NCI-H2107 treated with DMSO at 0.1 percent for 48 hours (cell line): ENCODE data around the gene NTPCR.
"Not testable (repeated sequence)": the region's sequence is repeated elsewhere in the genome, so short reads cannot be mapped to it uniquely, and the experiment has no call there.

Experiments
- DNase-seq: peaks from one replicate; lab custom pipeline; 2025; ENCODE audit not compliant: unreplicated experiment; lab: John Stamatoyannopoulos, UW

NTPCR gene

DNA sequence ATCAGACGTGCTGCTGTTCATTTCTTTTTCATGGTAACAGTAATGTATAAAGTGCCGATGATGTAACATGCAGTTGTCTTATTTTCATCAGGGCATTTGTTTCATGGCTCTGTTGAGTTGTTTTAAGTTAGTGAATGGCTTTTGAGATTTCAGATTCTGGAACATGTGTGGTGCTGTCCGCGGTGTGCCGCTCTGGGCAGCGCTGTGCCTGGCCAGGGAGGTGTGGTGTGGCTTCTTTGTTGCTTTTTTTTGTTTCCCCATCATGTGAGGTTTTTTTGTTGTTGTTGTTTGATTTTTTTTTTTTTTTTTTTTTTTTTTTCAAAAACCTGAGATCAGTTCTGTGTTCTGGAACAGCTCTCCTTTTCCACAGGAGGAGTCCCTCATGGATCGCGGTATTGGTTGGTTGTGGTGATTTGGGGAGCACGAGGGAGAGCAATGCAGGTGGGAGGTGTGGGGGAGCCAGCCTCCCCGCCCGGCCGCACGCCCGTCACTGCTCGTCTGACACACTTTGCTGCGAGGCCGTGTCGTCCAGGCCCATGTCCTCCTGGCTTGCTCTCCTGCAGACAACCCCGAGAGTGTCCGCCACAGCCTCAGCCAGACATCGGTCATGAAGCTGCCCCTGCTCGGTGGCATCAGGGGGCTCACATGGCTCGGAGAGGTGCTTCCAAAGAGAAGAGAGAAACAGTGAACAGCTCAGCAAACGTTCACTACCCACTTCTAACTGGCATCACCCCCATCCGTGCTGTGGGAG is 33.6 kb downstream of the NTPCR start:
- no peak for DNase-seq

DNA sequence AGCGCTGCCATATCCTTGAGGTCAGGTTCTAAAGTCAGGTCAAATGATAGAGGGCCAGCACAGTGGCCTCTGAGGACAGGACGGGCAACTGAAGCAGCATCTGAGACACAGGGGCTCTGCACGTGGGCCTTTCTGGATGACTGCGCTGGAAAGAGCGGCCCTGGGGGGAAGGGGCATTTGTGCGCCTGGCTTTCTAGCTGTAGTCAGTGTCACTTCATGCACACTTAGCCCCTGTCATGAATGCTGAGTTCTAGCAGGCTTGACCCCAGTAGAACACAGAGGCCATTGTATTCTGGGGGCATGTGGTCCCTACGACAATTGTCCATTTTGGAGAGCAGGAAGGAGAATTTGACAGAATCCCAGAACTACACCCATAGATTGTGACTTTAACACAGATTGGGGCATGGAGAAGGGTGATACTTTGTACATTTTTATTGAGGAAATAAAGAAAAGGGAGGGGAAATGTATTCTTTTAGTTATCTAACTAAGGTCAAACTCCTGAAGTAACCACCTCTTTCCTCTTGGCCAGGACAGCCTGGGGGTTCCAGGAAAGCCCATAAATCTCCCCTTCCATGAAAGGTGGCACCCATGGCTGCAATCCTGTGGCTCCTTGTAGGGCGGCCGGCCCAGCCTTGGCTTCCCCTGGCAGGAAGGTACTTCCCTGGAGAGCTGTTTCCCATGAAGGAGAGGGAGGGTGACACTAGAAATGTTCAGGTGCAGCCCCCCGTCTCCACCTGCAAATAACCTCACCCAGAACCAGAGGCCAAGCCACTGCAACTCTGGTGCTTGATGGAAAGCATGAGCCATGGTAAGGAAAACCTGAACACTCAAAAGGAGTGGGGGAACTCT is 34.4 kb downstream of the NTPCR start:
- no peak for DNase-seq

DNA sequence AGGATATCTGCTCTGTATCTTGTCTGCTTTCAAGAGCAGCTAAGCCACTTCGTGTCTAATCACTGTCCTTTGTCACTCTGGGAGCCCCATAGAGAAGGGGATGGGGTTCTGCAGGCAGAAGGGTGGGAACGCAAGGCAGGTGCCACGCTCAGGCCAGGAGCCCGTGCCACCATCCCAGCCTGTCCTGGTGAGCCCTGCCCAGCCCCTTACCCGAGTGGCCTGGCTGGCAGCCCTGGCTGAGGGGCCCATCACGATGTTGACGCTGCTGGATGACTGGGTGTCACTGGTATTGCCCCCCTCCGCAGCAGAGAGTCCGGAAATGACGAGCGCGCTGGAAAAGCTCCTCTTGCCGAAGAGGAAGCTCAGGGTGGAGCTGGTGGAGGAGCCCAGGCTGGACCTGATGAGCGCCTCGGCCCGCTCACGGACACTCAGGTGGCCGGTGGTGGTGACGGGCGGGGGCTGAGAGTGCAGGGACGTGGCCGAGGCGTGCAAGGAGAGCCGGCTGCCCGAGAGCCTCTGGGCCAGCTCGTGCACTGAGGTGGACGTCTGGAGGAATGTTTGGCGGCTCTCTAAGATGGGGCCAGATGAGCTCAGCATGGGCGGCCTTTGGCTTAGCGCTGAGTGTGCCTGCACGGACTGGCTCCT is 35.6 kb downstream of the NTPCR start:
- DNase-seq: no peak

DNA sequence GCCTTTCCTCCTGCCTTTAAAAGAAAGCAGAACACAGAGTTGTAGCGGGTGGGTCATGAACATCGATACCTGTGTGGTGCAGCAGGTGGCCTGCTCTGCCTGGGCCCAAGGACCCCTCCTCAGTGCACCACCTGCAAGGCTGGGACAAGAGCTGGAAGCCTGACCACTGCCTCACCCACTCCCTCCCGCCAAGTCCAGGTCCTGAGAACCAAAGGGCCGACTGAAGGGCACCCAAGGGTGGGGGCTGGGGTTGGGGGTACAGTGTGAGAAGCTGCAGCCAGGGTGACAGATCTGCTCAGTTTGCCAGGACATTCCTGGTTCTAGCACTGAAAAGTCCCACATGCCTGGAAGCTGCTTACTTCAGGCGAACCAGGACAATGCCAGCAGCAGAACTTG is 36.1 kb downstream of the NTPCR start:
- DNase-seq: no peak

DNA sequence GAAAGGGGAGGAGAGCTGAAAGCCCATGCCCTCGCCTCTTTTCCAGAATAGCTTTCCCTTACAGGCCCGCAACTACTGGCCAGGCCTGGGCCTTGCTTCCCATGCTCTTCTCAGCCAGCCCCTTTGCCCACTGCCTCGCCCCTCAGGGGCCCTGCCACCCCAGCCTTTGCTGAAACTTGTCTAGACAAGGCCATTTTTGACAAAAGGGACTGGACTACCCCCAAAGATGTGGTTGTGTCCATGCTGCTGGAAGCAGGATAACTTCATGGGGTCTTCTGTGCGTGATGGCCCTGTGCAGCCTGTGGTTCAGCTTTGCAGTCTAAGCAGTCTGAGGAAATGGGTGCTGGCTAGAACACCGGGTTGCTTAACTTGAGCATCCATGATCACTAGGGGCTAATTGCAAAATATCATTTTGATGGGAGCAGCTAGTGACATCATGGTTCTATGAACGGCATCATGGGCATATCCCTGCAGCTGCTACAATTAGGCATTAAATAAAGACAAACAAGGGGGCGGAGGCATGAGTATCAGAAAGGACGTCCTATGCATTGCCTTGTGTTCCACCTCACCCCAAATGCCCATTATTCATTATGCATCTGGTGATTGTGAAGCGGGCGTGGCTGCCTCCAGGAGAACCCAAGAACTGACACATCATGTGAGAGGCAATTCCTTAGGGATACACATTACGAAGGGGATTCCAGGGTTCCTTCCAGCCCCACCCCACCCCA is 36.8 kb downstream of the NTPCR start:
- no peak for DNase-seq

DNA sequence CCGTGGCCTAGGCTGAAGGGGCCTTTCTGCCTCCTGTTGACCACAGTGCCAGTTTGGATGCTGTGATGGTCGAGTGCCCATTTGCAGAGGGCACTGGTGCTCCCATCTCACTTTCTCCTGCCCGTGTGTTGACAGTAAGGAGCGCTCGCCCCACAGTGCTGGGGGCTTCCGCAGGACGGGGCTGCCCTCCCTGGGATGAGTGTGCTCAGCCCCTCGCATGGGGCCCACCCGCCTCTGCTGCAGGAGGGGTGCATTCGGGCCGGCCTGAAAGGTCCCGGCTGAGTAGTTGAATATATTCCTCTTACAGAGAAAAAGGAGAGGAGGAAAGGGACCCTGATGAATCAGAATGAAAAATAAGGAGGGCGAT is 37.3 kb downstream of the NTPCR start:
- no peak for DNase-seq

DNA sequence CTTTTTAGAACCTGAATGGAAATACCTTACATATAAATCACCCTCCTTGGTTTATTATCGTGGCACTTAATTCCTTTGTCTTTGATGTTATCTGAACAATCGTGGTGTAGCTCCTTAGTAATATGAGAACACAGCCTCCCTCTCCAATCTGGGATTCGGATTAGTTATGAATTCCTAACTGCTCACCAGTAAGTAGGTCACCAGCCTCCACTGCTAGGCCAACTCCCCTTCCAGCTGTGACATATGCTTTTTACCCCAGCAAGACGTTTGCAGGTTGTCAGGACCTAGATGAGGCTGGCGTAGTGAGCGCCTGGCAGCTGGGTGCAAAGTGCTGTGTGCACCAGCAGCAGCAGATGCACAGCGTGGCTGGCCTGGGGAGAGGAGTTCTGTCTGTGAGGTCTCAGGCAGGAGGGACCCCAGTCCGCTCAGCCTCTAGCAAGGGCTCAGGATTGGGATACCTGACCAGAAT is 38.2 kb downstream of the NTPCR start:
- no peak for DNase-seq

DNA sequence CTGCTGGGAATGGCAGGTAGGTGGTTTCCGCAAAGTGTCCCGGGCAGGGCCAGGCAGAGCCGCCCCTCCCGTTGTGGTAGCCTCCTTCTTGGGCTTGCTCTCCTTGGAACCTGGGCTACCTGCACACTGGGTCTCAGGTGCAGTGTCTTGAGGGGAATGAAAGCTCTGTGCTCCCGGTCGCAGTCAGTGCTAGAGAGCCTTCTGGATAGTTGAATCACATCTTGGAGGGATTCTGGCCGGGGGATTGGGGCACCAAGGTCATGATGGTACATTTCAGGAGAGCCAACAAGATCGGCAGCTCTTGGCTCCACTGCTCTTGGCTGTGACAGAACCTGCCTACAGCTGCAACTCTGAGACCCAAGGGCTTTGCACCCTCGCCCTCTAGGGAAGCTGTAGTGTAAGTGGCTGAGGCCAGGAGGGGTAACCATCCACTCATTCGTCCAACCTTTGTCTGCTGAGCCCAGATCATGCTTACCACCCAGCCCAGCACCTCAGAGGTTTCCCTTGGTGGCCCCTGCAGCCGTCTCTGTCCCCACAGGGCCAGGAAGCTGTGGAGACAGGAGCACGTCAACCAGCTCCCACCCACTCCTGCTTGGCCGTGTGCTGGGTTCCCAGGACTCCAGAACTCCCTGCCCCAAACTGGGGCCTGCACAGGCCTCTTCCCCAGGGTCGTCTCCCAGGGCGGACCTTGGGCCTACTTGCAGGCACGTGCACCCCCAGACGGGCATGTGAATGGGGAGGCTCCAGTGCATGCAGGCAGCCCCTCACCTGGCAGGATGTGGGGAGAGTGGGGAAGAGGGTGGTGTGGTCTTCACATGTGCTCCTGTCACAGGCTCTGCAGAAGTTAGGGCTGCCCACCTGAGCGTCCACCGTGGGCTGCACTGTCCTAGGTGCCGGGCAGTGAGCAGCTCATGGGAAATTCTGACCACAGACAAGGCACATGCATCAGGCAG is 40.0 kb downstream of the NTPCR start:
- DNase-seq: no peak

DNA sequence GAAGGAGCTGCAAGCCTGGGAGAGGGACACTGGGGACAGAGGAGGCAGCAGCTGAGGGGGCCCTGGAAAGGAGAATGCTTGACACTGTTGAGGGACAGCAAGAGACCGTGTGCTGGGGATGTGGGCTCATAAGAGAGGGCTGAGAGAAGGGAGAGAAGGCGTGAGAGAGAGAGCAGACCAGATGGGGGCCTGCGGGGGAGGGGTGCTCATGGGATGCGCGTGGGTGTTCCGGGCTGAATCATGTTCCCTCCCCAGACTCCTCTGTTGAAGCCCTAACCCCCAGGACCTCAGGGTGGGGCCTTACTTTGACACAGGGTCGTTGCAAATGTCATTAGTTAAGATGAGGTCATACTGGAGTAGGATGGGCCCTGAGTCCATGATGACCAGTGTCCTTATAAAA is 40.8 kb downstream of the NTPCR start:
- DNase-seq: no peak

DNA sequence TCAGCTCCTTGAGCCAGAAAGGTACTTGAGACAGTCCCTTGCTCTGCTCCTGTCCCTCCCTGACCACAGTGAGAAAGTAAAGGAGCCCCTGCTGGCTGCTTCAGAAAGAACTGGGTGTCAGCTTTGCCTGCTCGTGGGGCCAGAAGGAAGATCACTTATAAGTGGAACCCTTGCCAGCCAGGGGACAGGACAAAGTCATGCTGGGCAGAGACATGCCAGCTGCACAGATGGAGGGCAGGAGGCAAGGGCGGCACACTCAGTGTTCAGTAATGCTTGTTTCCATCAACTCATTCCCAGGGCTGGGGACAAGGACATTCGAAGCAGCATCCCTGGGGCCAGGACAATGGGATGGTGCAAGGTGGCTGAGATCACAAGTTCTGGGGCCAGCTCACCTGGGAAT is 41.8 kb downstream of the NTPCR start:
- DNase-seq: no peak

DNA sequence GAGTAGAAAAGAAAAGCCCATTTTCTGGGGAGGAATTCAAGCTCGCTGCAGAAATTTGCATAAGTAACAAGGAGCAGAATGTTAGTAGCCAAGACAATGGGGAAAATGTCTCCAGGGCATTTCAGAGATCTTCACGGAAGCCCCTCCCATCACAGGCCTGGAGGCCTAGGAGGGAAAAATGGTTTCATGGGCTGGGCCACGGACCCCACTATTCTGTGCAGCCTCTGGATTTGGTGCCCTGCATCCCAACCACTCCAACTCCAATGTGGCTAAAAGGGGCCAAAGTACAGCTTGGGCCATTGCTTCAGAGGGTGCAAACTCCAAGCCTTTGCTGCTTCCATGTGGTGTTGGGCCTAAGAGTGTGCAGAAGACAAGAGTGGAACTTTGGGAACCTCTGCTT is 43.1 kb downstream of the NTPCR start:
- DNase-seq: no peak

DNA sequence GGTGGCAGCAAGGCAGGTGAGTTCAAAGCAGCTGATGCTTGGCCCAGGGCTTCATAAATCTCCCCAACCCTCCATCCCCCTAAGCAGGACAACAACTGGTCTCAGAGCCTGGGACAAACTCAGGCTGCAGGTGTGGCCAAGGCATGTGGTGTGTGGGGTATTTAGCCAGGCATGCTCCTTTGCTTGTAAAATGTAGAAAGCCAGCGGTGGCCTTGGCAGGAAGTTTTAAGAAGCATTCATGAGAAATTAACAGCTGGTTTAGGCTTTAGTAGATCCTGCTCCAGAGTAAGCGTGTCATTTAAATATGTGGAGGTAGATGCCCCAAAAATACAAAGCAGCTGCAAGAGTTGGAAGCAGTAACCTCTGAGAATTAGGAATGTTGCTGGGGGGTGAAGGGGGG is 44.8 kb downstream of the NTPCR start:
- DNase-seq: no peak

DNA sequence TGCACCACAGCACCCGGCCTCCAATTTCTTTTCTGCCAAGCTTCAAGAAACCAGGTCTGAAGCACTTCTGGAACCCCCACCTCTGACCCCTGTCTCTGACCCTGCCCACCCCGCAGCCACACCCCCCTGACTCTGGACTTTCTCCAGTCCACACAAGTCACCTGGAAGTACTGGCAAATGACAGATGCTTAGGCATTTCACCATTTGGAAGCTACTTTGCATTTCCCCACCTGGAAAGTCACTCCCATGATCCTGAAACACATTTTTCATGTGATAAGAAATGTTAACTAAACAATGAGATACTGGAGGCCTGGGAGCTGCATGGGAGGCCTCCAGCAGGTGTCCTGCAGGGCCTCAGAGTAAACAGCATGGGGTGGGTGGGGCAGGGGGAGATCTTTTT is 45.7 kb downstream of the NTPCR start:
- no peak for DNase-seq

DNA sequence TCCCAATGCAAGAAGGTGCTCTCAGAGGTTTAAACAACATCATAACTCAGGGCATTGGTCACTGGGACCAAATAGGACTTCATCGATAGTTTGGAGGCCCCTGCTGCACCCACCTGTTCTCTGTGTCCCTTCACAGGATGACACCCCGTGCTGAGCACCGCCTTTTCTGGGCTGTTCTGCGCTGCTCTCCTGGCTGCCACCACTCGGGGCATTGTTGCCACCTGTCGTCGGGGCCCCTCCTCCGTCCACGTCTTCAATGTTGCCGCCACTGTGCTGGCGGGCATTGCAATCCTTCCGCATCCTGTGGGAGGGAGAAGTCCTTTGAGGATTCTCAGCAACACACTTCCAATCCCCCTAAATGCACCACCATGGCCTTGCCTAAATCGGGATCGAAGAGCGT is 47.7 kb downstream of the NTPCR start:
- DNase-seq: no peak

DNA sequence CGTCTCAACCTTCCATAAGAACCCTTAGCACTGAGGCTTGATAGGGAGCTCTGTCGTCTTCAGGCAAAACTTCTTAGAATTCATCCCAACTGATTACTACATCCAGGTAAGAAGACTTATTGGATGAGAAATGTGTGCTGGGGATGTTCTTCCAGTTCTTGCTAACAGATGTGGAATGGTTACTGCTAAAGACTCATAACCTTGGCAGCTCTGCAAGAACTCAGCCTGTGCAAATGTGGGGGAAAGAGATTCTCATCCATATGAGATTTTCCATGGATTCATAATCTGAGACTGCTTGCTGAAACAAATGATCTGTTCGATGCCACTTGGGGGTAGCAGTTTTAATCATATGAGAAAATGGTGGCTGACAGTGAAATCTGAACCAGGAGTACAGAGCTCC is 48.2 kb downstream of the NTPCR start:
- no peak for DNase-seq

DNA sequence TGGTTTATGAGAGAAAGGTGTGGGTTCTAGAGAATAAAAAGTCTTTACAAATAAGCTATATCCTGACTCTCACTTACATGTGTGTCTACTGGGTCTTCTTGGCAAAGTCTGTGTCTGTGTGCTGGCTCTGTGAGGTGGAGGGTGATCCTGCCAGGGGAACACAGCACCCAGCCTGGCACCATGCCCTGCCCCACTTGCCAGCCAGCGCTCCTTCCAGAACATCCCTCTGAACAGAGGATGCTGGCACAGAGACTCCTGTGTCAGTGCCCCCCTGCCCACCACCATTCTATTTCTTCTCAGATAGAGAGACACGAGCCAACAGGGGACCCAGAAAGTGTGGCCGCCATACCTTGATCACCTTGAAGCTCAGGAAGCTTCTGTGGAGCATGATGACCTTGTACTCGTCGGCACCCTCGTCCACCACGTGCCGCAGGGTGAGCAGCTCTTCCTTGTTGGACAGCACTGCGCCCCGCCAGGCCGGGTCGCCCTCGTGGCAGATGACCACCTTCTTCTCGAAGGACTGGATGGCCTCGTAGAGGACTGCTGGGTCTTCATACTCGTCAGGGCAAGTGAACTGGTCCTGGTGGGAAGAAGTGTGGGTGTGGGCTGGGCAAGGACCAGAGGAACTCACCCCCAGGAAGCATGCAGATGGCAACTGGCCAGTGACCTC is 49.7 kb downstream of the NTPCR start:
- DNase-seq: no peak

DNA sequence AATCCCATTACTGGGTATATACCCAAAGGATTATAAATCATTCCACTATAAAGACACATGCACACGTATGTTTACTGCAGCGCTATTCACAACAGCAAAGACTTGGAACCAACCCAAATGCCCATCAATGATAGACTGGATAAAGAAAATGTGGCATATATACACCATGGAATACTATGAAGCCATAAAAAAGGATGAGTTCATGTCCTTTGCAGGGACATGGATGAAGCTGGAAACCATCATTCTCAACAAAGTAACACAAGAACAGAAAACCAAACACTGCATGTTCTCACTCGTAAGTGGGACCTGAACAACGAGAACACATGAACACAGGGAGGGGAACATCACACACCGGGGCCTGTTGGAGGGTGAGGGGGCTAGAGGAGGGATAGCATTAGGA is 53.2 kb downstream of the NTPCR start:
- DNase-seq: not testable (repeated sequence)

DNA sequence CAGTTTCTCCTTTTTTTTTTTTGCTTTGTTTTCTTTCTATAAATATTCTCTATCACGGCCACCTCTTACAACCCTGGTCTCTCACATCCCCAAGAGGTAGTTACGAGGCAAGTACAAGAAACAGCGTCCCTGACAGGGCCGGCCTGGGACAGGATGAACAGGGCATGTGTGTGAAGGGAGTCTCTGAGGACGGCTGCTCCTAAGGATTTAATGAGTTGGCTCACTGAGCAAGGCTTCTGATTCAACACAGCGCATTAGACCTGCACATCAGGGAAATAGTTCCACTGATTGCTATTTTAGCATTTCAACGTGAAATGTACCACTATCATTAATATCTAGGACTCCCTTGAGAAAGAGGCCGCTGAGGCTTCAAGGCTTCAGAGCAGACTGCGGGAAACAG is 54.0 kb downstream of the NTPCR start:
- DNase-seq: no peak

DNA sequence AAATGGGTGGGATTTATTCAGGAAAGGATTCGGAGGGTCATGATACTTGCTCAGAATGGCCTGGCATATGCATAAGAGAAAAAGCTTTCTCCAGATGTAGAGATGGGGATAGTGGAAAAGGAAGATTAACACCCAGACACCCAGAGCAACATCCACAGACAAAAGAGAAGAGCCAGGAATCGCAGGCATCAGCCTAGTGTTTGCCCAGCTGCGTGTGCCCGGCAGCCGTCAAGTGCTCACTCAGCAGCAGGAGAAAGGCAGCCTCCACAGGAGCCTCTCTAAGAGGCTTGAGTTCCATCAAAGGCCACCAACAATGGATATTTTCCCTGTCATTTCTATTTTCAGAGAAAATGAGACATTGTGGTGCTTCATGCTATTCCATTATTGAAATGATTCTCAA is 54.7 kb downstream of the NTPCR start:
- peak; percentile 27 for DNase-seq

DNA sequence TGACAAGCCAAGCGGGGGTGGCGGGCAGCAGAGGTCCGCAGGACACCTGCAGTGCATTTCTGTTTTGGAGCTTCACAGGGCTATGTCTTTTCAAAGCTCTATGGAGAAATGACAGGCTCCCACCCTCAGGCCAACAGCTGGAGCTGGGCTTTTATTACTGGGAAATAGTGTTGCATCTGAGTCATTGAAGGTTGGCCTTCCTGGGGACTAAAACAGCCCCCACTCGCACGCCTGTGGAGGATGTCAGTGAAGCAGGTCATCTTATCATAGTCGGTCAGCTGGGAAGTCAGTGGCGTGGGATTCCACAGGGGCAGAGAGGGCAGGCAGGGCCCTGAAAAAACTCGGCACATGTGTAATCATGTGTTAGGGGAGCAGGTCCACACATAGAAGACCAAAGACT is 55.3 kb downstream of the NTPCR start:
- no peak for DNase-seq
